ENCODE measurements around the gene C2CD2.

GRCh38 chr21:41914965-41915364, 38.9 kb downstream of the C2CD2 start:
- TF ChIP-seq CTCF (conservative IDR thresholded peaks at IDR 0.05 in 1 of 2, IDR thresholded peaks at IDR 0.05 in 1 of 2; ENCODE audit: low read depth in 1 of 2, low read length in 2 of 2): no peak
- TF ChIP-seq EZH2 (IDR thresholded peaks at IDR 0.05; ENCODE audit: low read length, missing control alignments): no peak
